GM12878 (cell line): ENCODE results near the gene RNU6-9. TPM values are rescaled to one million over a fixed set of nuclear protein-coding genes. Genes with fewer than 3 reads are reported as not detected.

Experiments
- ATAC-seq: fragments of 200-7000 bp; cut with Tn5 transposase; 3 replicates; pipeline ENCODE4 v1.9.1; 2020; ENCODE audit warnings: mild to moderate bottlenecking, moderate library complexity
- BruUV-seq: library from RNA; stranded (reverse); fragments of 400-500 nt; replicated peaks from 2 replicates; lab custom pipeline; 2021; lab: Mats Ljungman, UMichigan
- CTCF ChIA-PET: fragments of 300-600 bp; sonication (Branson Sonifier 250); formaldehyde crosslinking; extraction: SDS; loops from one replicate; lab custom pipeline; 2021; ENCODE audit warnings: inconsistent platforms; lab: Yijun Ruan, JAX
- POLR2A ChIA-PET: fragments of 350-600 bp; formaldehyde crosslinking; extraction: SDS; loops from one replicate; lab custom pipeline; 2021; ENCODE audit warnings: inconsistent platforms; lab: Charles Lee
- RAD21 ChIA-PET: fragments of 300-600 bp; sonication (Branson Sonifier 250); formaldehyde crosslinking; loops from one replicate; lab custom pipeline; 2023; ENCODE audit warnings: antibody characterized with exemption; ENCODE audit not compliant: unreplicated experiment; lab: Charles Lee
- SMC1A ChIA-PET: fragments of 300-600 bp; sonication (Branson Sonifier 250); formaldehyde crosslinking; loops from one replicate; lab custom pipeline; 2023; ENCODE audit not compliant: unreplicated experiment, uncharacterized antibody; lab: Charles Lee
- DNase-seq: peaks from one replicate; pipeline ENCODE4 v3.0.0-alpha.2; 2011; ENCODE audit warnings: low read depth, low spot score
- FAIRE-seq: peaks from 3 replicates; lab custom pipeline; 2011; peaks lifted over from hg19 to GRCh38; lab: Jason Lieb, UNC
- H2AFZ ChIP-seq: 2 replicates; pipeline ENCODE4 v1.6.0; 2011; ENCODE audit warnings: low read depth, low read length, control low read depth; ENCODE audit not compliant: control insufficient read depth
- H3K27ac ChIP-seq: 2 replicates; pipeline ENCODE4 v1.5.1; 2011; ENCODE audit warnings: control low read depth; ENCODE audit not compliant: control insufficient read depth, insufficient read depth
- H3K27me3 ChIP-seq, 2 experiments: replicated peaks in 1 of 2; 2 replicates each; pipeline versions ENCODE4 v1.6.0 to v1.6.1; 2011; ENCODE audit warnings: low read length in 1 of 2; ENCODE audit not compliant: control insufficient read depth in 2 of 2, insufficient read depth in 2 of 2
- H3K36me3 ChIP-seq, 2 experiments: 2 replicates each; pipeline ENCODE4 v1.5.1; 2011; ENCODE audit warnings: low read length in 1 of 2; ENCODE audit not compliant: control insufficient read depth in 2 of 2, insufficient read depth in 2 of 2
- H3K4me1 ChIP-seq: 2 replicates; pipeline ENCODE4 v1.6.1; 2011; ENCODE audit warnings: mild to moderate bottlenecking, low read length, moderate library complexity, mixed read lengths; ENCODE audit not compliant: control insufficient read depth, insufficient read depth
- H3K4me2 ChIP-seq: 2 replicates; pipeline ENCODE4 v1.6.0; 2011; ENCODE audit warnings: control low read depth; ENCODE audit not compliant: control insufficient read depth, insufficient read depth
- H3K4me3 ChIP-seq: fragments of 200-600 bp; sonication (generic); 2 replicates; pipeline ENCODE4 v1.5.1; 2016
- H3K79me2 ChIP-seq: 2 replicates; pipeline ENCODE4 v1.6.0; 2011; ENCODE audit warnings: low read length; ENCODE audit not compliant: control insufficient read depth, insufficient read depth
- H3K9ac ChIP-seq: 2 replicates; pipeline ENCODE4 v1.8.0; 2011; ENCODE audit warnings: low read length, control low read depth, mixed read lengths; ENCODE audit not compliant: control insufficient read depth, insufficient read depth
- H3K9me3 ChIP-seq: replicated peaks from 3 replicates; pipeline ENCODE4 v1.5.1; 2011; ENCODE audit warnings: mild to moderate bottlenecking, low read length; ENCODE audit not compliant: control insufficient read depth, insufficient read depth
- H4K20me1 ChIP-seq: 2 replicates; pipeline ENCODE4 v1.6.0; 2011; ENCODE audit not compliant: control insufficient read depth, insufficient read depth
- BCL11A ChIP-seq: IDR thresholded peaks from 2 replicates; pipeline ENCODE4 v1.6.1; 2011; ENCODE audit warnings: low read depth, low read length
- BHLHE40 ChIP-seq, 2 experiments: fragments of 450-650 bp in 1 of 2; IDR thresholded peaks; 2 replicates each; pipeline ENCODE4 v1.6.1; 2011 to 2017; ENCODE audit warnings: low read depth in 2 of 2, borderline replicate concordance in 1 of 2, improper control_type of control experiment in 1 of 2, low read length in 1 of 2, mild to moderate bottlenecking in 1 of 2
- BRCA1 ChIP-seq: IDR thresholded peaks from 2 replicates; pipeline ENCODE4 v1.6.1; 2011; ENCODE audit warnings: low read depth, low read length, improper control_type of control experiment
- CHD1 ChIP-seq: IDR thresholded peaks from 2 replicates; pipeline ENCODE4 v1.6.1; 2012; ENCODE audit warnings: low read depth, low read length, improper control_type of control experiment
- CHD2 ChIP-seq: IDR thresholded peaks from 2 replicates; pipeline ENCODE4 v1.6.1; 2011; ENCODE audit warnings: low read depth, low read length, improper control_type of control experiment, borderline replicate concordance
- CTCF ChIP-seq, 3 experiments: IDR thresholded peaks in 2 of 3; conservative IDR thresholded peaks in 1 of 3; 2 replicates each; pipeline ENCODE4 v1.5.1; 2011; ENCODE audit warnings: low read depth in 3 of 3, low read length in 3 of 3, mild to moderate bottlenecking in 3 of 3, control low read depth in 2 of 3, moderate library complexity in 2 of 3, inconsistent platforms in 1 of 3, mixed read lengths in 1 of 3; ENCODE audit not compliant: control insufficient read depth in 2 of 3, insufficient read depth in 1 of 3; ENCODE audit errors: extremely low read depth in 1 of 3
- EGR1 ChIP-seq, 2 experiments: IDR thresholded peaks; 1 replicate in 1 of 2; 2 replicates in 1 of 2; pipeline ENCODE4 v1.6.1; 2011 to 2012; ENCODE audit warnings: low read depth in 2 of 2, low read length in 2 of 2, borderline replicate concordance in 1 of 2, mild to moderate bottlenecking in 1 of 2, moderate library complexity in 1 of 2
- EP300 ChIP-seq, 2 experiments: fragments of 150-350 bp in 1 of 2; IDR thresholded peaks; 2 replicates each; pipeline ENCODE4 v1.6.1; 2011 to 2012; ENCODE audit warnings: low read depth in 2 of 2, low read length in 2 of 2, borderline replicate concordance in 1 of 2, improper control_type of control experiment in 1 of 2, inconsistent platforms in 1 of 2; ENCODE audit not compliant: control insufficient read depth in 1 of 2
- MXI1 ChIP-seq: fragments of 150-350 bp; IDR thresholded peaks from 2 replicates; pipeline ENCODE4 v1.6.1; 2011; ENCODE audit warnings: low read depth, mild to moderate bottlenecking, inconsistent platforms, low read length, improper control_type of control experiment
- NFIC ChIP-seq: IDR thresholded peaks from 2 replicates; pipeline ENCODE4 v1.6.1; 2012; ENCODE audit warnings: low read depth, mild to moderate bottlenecking, inconsistent platforms, low read length, moderate library complexity
- NFYB ChIP-seq: IDR thresholded peaks from 2 replicates; pipeline ENCODE4 v1.6.1; 2011; ENCODE audit warnings: low read depth, mild to moderate bottlenecking, low read length, improper control_type of control experiment, moderate library complexity; ENCODE audit not compliant: insufficient read depth
- PAX8 ChIP-seq: fragments of 450-650 bp; IDR thresholded peaks from 2 replicates; pipeline ENCODE4 v1.6.1; 2017; ENCODE audit warnings: mild to moderate bottlenecking, moderate library complexity
- POLR2A ChIP-seq: IDR thresholded peaks from 2 replicates; pipeline ENCODE4 v1.6.1; 2011; ENCODE audit warnings: low read depth, mild to moderate bottlenecking, low read length
- POLR2AphosphoS2 ChIP-seq: IDR thresholded peaks from 2 replicates; pipeline ENCODE4 v1.6.1; 2011; ENCODE audit warnings: low read depth, mild to moderate bottlenecking, low read length, improper control_type of control experiment, moderate library complexity
- RUNX3 ChIP-seq: IDR thresholded peaks from 2 replicates; pipeline ENCODE4 v1.6.1; 2012; ENCODE audit warnings: low read length, inconsistent platforms
- SMAD5 ChIP-seq: IDR thresholded peaks from 2 replicates; pipeline ENCODE4 v1.6.1; 2016; ENCODE audit warnings: antibody characterized with exemption, low read depth
- SMARCA5 ChIP-seq: fragments of 450-650 bp; IDR thresholded peaks from 2 replicates; pipeline ENCODE4 v1.6.1; 2017; ENCODE audit warnings: mild to moderate bottlenecking
- SREBF2 ChIP-seq: IDR thresholded peaks from 2 replicates; pipeline ENCODE4 v1.6.1; 2012; ENCODE audit warnings: mild to moderate bottlenecking, low read length
- SUZ12 ChIP-seq: fragments of 200-600 bp; sonication (generic); IDR thresholded peaks from one replicate; pipeline ENCODE4 v1.6.1; 2018; ENCODE audit warnings: antibody characterized with exemption, mild to moderate bottlenecking; ENCODE audit not compliant: unreplicated experiment
- YBX1 ChIP-seq: fragments of 450-650 bp; IDR thresholded peaks from 2 replicates; pipeline ENCODE4 v1.6.1; 2016; ENCODE audit warnings: antibody characterized with exemption
- ZNF384 ChIP-seq: IDR thresholded peaks from 2 replicates; pipeline ENCODE4 v1.6.1; 2012; ENCODE audit warnings: low read depth, mild to moderate bottlenecking, low read length, improper control_type of control experiment, borderline replicate concordance
- ZNF622 ChIP-seq: fragments of 450-650 bp; IDR thresholded peaks from 2 replicates; pipeline ENCODE4 v1.6.1; 2017; ENCODE audit warnings: mild to moderate bottlenecking, inconsistent platforms
- WGBS: methylation state at CpG from one replicate; pipeline ENCODE4 v1.1.6; 2016; ENCODE audit warnings: low lambda C conversion rate; ENCODE audit not compliant: insufficient replicate concordance, insufficient coverage; ENCODE audit errors: missing lambda C conversion rate; 5-methylcytosine and 5-hydroxymethylcytosine counted together
- in situ Hi-C: fragments of 300-500 bp; cut with MboI; formaldehyde crosslinking; loops from 9 replicates; pipeline ENCODE4 v1.14.3; 2018; ENCODE audit warnings: mixed read lengths
- intact Hi-C: fragments of 100-400 bp; cut with micrococcal nuclease; formaldehyde crosslinking; loops from one replicate; pipeline ENCODE4 v1.14.2; 2022; ENCODE audit not compliant: unreplicated experiment
- polyA plus RNA-seq, 11 experiments: library from polyadenylated mRNA; depleted of rRNA in 4 of 11; unstranded in 6 of 11; stranded (reverse) in 5 of 11; fragments of >200 nt; fragmentation: Nextera tagmentation in 4 of 11; fragmentation: Illumina TruSeq in 1 of 11; extraction: Ambion mirVana in 4 of 11; extraction: Trizol in 1 of 11; gene quantifications; 1 replicate in 1 of 11; 2 replicates in 10 of 11; pipeline versions ENCODE4 v1.2.1 to v1.2.3, GENCODE V29; 2011 to 2016; ENCODE audit warnings: inconsistent platforms in 2 of 11, missing spikeins in 2 of 11, low read depth in 1 of 11
- total RNA-seq, 4 experiments: library from RNA; depleted of rRNA in 3 of 4; stranded (reverse); fragments of >200 nt in 3 of 4; fragmentation: Illumina TruSeq in 1 of 4; extraction: Trizol in 1 of 4; gene quantifications; 2 replicates each; pipeline versions ENCODE4 v1.2.1 to v1.2.3, GENCODE V29; 2013 to 2021

Gene RNU6-9
- total and polyA plus RNA-seq, 10 of the 15 experiments (the other 5 are each of a cell fraction or from before 2014, with no cell fraction given) = not detected

GRCh38 chr19:855566-856120 lies 37.6 kb upstream of the RNU6-9 start (continued):
- TF ChIP-seq BRCA1 (no peak), SMARCA5 (no peak), SREBF2 (no peak), NFYB (no peak), POLR2A (no peak)
- TF ChIP-seq, all 136 proteins: peak for 0

GRCh38 chr19:858284-858683 lies 35.0 kb upstream of the RNU6-9 start:
- peaks cover 9% of the 10 kb centered on the region for H3K4me1 ChIP-seq
- no peak overlapping the region for H3K4me2 ChIP-seq
- 56% methylated on average over 9 of the region's 9 CpGs for whole genome bisulfite sequencing
- H4K20me1 ChIP-seq = no peaks in the 10 kb centered on the region
- H3K9ac ChIP-seq = no peak overlapping the region
- SMC1A ChIA-PET = no interaction called here
- no peaks in the 10 kb centered on the region for H3K79me2 ChIP-seq
- H3K4me3 ChIP-seq = no peak overlapping the region
- in situ Hi-C loops (loop anchor here (5.0 kb wide), 2 partner anchors 64 to 129 kb away; no protein-coding TSS in a partner anchor), intact Hi-C loops (no loop called here)
- H2AFZ ChIP-seq = no peak overlapping the region
- ATAC-seq = no peak
- no peak overlapping the region for H3K27ac ChIP-seq
- no peak for FAIRE-seq
- H3K9me3 ChIP-seq = no peaks in the 10 kb centered on the region
- no TSS peak for BruUV-seq
- H3K36me3 ChIP-seq = no peaks in the 10 kb centered on the region
- POLR2A ChIA-PET = interaction anchor here (0.6 to 1.4 kb wide), 3 partner anchors 65 to 578 kb away, joined by 4 to 8 read pairs (median 5); no protein-coding TSS in a partner anchor
- RAD21 ChIA-PET = interaction anchor here (1.6 kb wide), 1 partner anchor 60 kb away, joined by 5 read pairs; no protein-coding TSS in a partner anchor
- no peaks in the 10 kb centered on the region; a peak in 1 of 4 replicates for H3K27me3 ChIP-seq
- no peak for DNase-seq
- CTCF ChIA-PET = interaction anchor here (0.9 to 1.4 kb wide), 3 partner anchors 9 to 140 kb away, joined by 3 to 4 read pairs (median 3); no protein-coding TSS in a partner anchor
- no peak for TF ChIP-seq BHLHE40 (IDR thresholded peaks at IDR 0.05; ENCODE audit: borderline replicate concordance in 1 of 2, low read depth in 2 of 2, low read length in 1 of 2)
- no peak for TF ChIP-seq CHD1
- TF ChIP-seq PAX8 = no peak
- no peak for TF ChIP-seq BRCA1
- TF ChIP-seq POLR2AphosphoS2 = no peak
- no peak for TF ChIP-seq BCL11A
- TF ChIP-seq ZNF384 = no peak
- no peak for TF ChIP-seq SMAD5
- no peak for TF ChIP-seq MXI1
- TF ChIP-seq NFIC = no peak
- no peak for TF ChIP-seq YBX1
- TF ChIP-seq RUNX3 = no peak
- no peak for TF ChIP-seq SUZ12
- no peak for TF ChIP-seq CHD2
- TF ChIP-seq CTCF (IDR thresholded peaks at IDR 0.05 in 2 of 3, conservative IDR thresholded peaks at IDR 0.05 in 1 of 3; ENCODE audit: control insufficient read depth in 2 of 3, extremely low read depth in 1 of 3, insufficient read depth in 1 of 3, low read depth in 3 of 3, low read length in 3 of 3) = no peak
- TF ChIP-seq ZNF622 = no peak
- TF ChIP-seq EGR1 (IDR thresholded peaks at IDR 0.05; ENCODE audit: borderline replicate concordance in 1 of 2, low read depth in 2 of 2, low read length in 2 of 2) = no peak
- no peak for TF ChIP-seq EP300 (IDR thresholded peaks at IDR 0.05; ENCODE audit: borderline replicate concordance in 1 of 2, control insufficient read depth in 1 of 2, low read depth in 2 of 2, low read length in 2 of 2)
